Measurements from ENCODE around the gene MAN2C1. TPM values are rescaled to one million over a fixed set of nuclear protein-coding genes. Genes with fewer than 3 reads are reported as not detected.

The MAN2C1 gene
- total RNA-seq, 1 experiment from 2014 or later = 239 TPM

DNA sequence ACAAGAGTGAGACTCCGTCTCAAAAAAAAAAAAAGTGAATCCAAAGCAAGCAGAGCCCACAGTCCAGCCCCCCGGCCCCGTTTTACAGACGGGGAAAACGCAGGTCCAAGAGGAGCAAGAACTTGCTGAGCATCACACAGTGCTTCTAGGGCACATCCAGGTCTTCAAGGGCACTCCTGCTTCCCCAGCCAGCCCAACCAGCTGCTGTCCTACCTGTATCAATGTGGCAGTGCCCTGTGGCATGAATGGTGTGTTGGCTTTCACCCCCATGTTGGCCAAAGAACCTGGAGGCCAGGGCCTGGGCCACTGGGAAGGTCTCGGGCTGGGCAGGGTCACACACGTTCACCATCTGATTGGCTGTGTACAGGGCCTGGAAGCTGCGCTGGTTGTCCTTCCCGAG is 4.6 kb downstream of the MAN2C1 start:
- TF ChIP-seq, protein P1, sequence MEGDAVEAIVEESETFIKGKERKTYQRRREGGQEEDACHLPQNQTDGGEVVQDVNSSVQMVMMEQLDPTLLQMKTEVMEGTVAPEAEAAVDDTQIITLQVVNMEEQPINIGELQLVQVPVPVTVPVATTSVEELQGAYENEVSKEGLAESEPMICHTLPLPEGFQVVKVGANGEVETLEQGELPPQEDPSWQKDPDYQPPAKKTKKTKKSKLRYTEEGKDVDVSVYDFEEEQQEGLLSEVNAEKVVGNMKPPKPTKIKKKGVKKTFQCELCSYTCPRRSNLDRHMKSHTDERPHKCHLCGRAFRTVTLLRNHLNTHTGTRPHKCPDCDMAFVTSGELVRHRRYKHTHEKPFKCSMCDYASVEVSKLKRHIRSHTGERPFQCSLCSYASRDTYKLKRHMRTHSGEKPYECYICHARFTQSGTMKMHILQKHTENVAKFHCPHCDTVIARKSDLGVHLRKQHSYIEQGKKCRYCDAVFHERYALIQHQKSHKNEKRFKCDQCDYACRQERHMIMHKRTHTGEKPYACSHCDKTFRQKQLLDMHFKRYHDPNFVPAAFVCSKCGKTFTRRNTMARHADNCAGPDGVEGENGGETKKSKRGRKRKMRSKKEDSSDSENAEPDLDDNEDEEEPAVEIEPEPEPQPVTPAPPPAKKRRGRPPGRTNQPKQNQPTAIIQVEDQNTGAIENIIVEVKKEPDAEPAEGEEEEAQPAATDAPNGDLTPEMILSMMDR (IDR thresholded peaks at IDR 0.05; ENCODE audit: unreplicated experiment) = no peak
- H3K27me3 Mint-ChIP-seq (ENCODE audit: unreplicated experiment) = no peaks in the 10 kb centered on the region
- peaks cover 31% of the 10 kb centered on the region for H3K36me3 Mint-ChIP-seq (ENCODE audit: insufficient read depth, unreplicated experiment)
- BruUV-seq (replicated peaks) = no TSS peak
- no peak overlapping the region for H3K4me3 Mint-ChIP-seq (ENCODE audit: low read depth, unreplicated experiment)
- intact Hi-C loops (cut with micrococcal nuclease; ENCODE audit: unreplicated experiment) = loop anchor here (10.0 kb wide), 1 partner anchor 281 kb away; the partner anchor contains the start of genes IMP3 and SNX33
- H3K9me3 Mint-ChIP-seq (ENCODE audit: low read depth, unreplicated experiment) = no peaks in the 10 kb centered on the region
- DNase-seq = no peak
- CTCF ChIA-PET = no interaction called here
- no peak overlapping the region for H3K27ac Mint-ChIP-seq (ENCODE audit: unreplicated experiment)
- peaks cover 2% of the 10 kb centered on the region for H3K4me1 Mint-ChIP-seq (ENCODE audit: low read depth, unreplicated experiment)

DNA sequence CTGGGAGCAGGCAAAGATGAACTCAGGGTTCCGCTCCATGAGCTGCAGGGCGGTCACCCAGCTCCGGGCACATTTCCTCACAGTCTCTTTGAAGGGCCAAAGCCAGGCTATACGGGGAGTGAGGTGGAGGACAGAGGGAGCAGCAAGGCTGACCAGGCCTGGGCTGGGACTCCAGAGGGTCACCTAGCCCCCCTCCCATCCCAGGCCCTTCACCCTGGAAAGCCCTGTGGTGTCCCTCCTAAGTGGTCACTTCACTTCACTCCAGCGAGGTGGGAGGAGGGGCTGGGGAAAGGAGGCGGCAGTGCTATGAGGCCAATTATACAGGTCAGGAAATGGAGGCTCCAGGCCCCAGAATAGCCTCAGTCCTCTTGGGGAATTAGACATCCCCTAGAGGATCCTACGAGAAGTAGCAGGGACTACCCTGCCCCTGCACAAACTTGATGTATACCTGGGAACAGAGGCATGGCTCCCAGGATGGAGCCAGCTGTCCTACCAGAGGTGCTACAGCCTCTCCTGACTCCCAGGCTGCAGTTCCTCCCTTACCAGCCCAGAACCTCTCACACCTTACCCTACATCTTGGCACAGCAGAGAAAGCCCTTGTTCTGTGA is 5.7 kb downstream of the MAN2C1 start:
- Mint-ChIP-seq H3K27me3 (ENCODE audit: unreplicated experiment) (no peaks in the 10 kb centered on the region), H3K36me3 (ENCODE audit: insufficient read depth, unreplicated experiment) (peaks cover 31% of the 10 kb centered on the region), H3K4me1 (ENCODE audit: low read depth, unreplicated experiment) (no peaks in the 10 kb centered on the region), H3K27ac (ENCODE audit: unreplicated experiment) (no peak overlapping the region), H3K4me3 (ENCODE audit: low read depth, unreplicated experiment) (no peak overlapping the region), H3K9me3 (ENCODE audit: low read depth, unreplicated experiment) (no peaks in the 10 kb centered on the region)
- no peak for DNase-seq
- TF ChIP-seq, protein P1 (IDR thresholded peaks at IDR 0.05; ENCODE audit: unreplicated experiment) = no peak
- CTCF ChIA-PET = no interaction called here
- intact Hi-C loops (cut with micrococcal nuclease; ENCODE audit: unreplicated experiment) = loop anchor here (10.0 kb wide), 1 partner anchor 282 kb away; the partner anchor contains the start of genes IMP3 and SNX33
- BruUV-seq (replicated peaks) = no TSS peak

DNA sequence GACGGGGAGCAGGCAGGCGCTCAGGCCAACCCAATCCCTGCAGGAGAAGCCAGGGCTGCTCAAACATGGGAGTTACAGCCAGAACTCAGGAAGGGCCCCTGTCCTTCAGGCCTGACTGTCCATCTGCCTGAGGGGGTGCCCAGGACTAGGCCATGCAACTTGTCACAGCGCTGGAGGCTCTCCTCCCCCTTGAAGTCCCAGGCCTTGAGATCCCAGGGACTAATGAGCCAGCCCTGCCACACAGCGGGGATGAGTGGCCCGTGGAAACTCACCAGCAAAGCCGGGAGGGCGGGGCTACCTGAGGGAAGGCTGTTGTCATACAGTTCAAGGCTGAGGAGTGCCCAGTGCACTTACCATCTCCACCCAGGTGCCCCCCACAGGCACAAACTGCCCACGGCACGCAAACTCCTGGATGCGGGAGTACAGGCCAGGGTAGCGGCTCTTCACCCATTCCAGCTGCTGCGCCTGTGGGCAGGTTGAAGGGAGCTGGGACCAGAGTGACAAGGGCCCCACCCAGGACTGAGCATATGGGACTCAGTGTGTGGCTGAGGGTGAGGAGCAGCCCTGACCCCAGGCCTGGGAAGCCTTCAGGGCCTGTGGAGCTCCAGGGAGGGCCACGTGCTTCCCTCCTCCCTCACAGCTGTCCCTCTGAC is 6.3 kb downstream of the MAN2C1 start:
- Mint-ChIP-seq H3K4me1 (ENCODE audit: low read depth, unreplicated experiment) (no peaks in the 10 kb centered on the region), H3K4me3 (ENCODE audit: low read depth, unreplicated experiment) (no peak overlapping the region), H3K27me3 (ENCODE audit: unreplicated experiment) (no peaks in the 10 kb centered on the region), H3K36me3 (ENCODE audit: insufficient read depth, unreplicated experiment) (peaks cover 33% of the 10 kb centered on the region), H3K27ac (ENCODE audit: unreplicated experiment) (no peak overlapping the region), H3K9me3 (ENCODE audit: low read depth, unreplicated experiment) (no peaks in the 10 kb centered on the region)
- DNase-seq = no peak
- BruUV-seq (replicated peaks) = no TSS peak
- CTCF ChIA-PET = no interaction called here
- TF ChIP-seq, protein P1 (IDR thresholded peaks at IDR 0.05; ENCODE audit: unreplicated experiment) = no peak
- intact Hi-C loops (cut with micrococcal nuclease; ENCODE audit: unreplicated experiment) = loop anchor here (10.0 kb wide), 1 partner anchor 283 kb away; the partner anchor contains the start of genes IMP3 and SNX33

DNA sequence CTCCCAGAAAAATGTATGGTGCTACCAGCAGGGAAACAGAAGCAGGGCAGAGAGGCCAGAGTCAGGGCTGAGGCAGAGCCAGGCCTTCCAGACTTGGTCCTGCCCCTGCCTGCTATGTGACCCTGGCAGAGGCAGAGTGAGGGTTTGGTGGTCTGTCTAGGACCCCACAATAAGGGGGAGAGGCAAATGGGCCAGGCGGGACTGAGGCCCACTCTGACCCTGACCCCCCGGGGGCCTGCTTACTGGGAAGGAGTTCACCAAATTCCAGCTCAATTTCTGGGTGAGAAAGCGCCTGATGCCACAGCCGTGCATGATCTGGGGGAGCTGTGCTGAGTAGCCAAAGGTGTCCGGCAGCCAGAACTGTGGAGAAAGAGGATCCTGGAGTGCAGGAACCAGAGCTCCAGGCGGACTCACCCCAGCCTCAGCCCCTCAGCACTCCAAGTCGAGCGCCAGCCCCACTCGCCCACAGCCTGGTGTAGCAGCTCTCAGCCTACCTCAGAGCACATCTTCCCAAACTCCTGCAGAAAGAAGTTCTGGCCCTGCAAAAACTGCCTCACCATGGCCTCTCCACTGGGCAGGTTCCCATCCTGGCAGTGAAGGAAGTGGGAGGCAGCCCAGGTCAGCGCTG is 6.9 kb downstream of the MAN2C1 start:
- TF ChIP-seq, protein P1 (IDR thresholded peaks at IDR 0.05; ENCODE audit: unreplicated experiment) = no peak
- Mint-ChIP-seq H3K4me3 (ENCODE audit: low read depth, unreplicated experiment) (no peak overlapping the region), H3K27me3 (ENCODE audit: unreplicated experiment) (no peaks in the 10 kb centered on the region), H3K36me3 (ENCODE audit: insufficient read depth, unreplicated experiment) (peaks cover 34% of the 10 kb centered on the region), H3K4me1 (ENCODE audit: low read depth, unreplicated experiment) (no peaks in the 10 kb centered on the region), H3K9me3 (ENCODE audit: low read depth, unreplicated experiment) (no peaks in the 10 kb centered on the region), H3K27ac (ENCODE audit: unreplicated experiment) (no peak overlapping the region)
- intact Hi-C loops (cut with micrococcal nuclease; ENCODE audit: unreplicated experiment) = loop anchor here (10.0 kb wide), 1 partner anchor 283 kb away; the partner anchor contains the start of genes IMP3 and SNX33
- no peak for DNase-seq
- BruUV-seq (replicated peaks) = no TSS peak
- CTCF ChIA-PET = interaction anchor here (0.6 kb wide), 1 partner anchor 218 kb away, joined by 5 read pairs; the partner anchor contains the start of gene PTPN9
